Esophagus (tissue), 2 donors: ENCODE measurements around the gene GLDN. TPM values are rescaled to one million over a fixed set of nuclear protein-coding genes. Genes with fewer than 3 reads are reported as not detected.

Experiments used
- H3K27ac ChIP-seq, 2 donors: one replicate each; pipeline ENCODE4 v1.5.1; 2013; ENCODE audit warnings: low read depth in 2 of 2, mild to moderate bottlenecking in 2 of 2, inconsistent platforms in 1 of 2, low read length in 1 of 2, moderate library complexity in 1 of 2
- H3K27me3 ChIP-seq, 2 donors: one replicate each; pipeline ENCODE4 v1.6.1; 2013; ENCODE audit warnings: low read length in 2 of 2, control low read depth in 1 of 2, mild to moderate bottlenecking in 1 of 2; ENCODE audit not compliant: insufficient read depth in 2 of 2, control insufficient read depth in 1 of 2
- H3K36me3 ChIP-seq, 2 donors: one replicate each; pipeline ENCODE4 v1.6.1; 2013; ENCODE audit warnings: low read length in 1 of 2; ENCODE audit not compliant: control insufficient read depth in 2 of 2, insufficient read depth in 2 of 2
- H3K4me1 ChIP-seq, 2 donors: one replicate each; pipeline ENCODE4 v1.6.1; 2013; ENCODE audit warnings: low read length in 1 of 2; ENCODE audit not compliant: control insufficient read depth in 2 of 2, insufficient read depth in 2 of 2
- H3K4me3 ChIP-seq, 2 donors: one replicate each; pipeline ENCODE4 v1.5.1; 2013; ENCODE audit warnings: low read length in 2 of 2, mild to moderate bottlenecking in 2 of 2, low read depth in 1 of 2, moderate library complexity in 1 of 2
- H3K9me3 ChIP-seq, 2 donors: one replicate each; pipeline ENCODE4 v1.6.1; 2013; ENCODE audit warnings: mild to moderate bottlenecking in 2 of 2, low read depth in 1 of 2, low read length in 1 of 2, moderate library complexity in 1 of 2; ENCODE audit not compliant: control insufficient read depth in 2 of 2, insufficient read depth in 1 of 2
- WGBS, 2 donors: extraction: QIAGEN DNeasy Blood & Tissue Kit; methylation state at CpG; one replicate each; pipeline ENCODE4 v1.1.7; 2013; 5-methylcytosine and 5-hydroxymethylcytosine counted together
- polyA plus RNA-seq, 2 donors: library from polyadenylated mRNA; stranded (reverse); fragments of 200-250 nt; gene quantifications; one replicate each; pipeline ENCODE4 v1.2.3, GENCODE V29; 2013
- donor health status: healthy with polysubstance abuse.
- donor health status: Bipolar disorder and iron deficiency.

Gene GLDN
- polyA plus RNA-seq, 2 donors: 0.29 to 0.41 TPM

DNA sequence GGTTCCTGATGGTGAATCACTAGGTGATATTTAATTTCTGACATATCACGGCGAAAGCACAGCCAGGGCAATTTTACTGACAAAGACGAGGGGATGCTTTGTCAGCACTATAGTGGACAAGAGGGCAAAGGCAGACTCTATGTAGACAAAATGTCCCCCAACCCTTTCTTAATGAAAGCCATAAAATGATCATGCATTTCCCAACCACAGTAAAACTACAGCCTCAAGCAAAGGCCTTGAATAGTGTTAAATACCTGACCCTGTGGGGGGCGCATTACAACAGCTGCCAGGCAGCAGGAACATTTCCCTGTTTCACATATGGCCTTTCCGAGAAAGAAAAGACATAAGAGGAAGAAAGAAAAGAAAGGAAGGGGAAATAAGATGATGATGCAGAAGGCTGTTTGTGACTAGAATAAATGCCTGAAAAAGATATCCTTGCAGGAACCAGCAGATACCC is 49.5 kb downstream of the GLDN start:
- Histone ChIP-seq H3K9me3 (no peaks in the 10 kb centered on the region), H3K36me3 (no peaks in the 10 kb centered on the region), H3K4me1 (no peaks in the 10 kb centered on the region), H3K27me3 (no peaks in the 10 kb centered on the region), H3K4me3 (no peak overlapping the region), H3K27ac (no peak overlapping the region)
- WGBS, 2 donors: 88 to 91% methylated on average over 5 of the region's 5 CpGs

- WGBS, 2 donors: 74 to 83% methylated on average over 2 of the region's 2 CpGs
- no peak overlapping the region for H3K4me3 ChIP-seq
- H3K27ac ChIP-seq: no peak overlapping the region
- no peaks in the 10 kb centered on the region for H3K9me3 ChIP-seq
- no peaks in the 10 kb centered on the region for H3K4me1 ChIP-seq
- no peaks in the 10 kb centered on the region for H3K27me3 ChIP-seq
- H3K36me3 ChIP-seq: no peaks in the 10 kb centered on the region
Observed at GRCh38 chr15:51396921-51397320, 55.5 kb downstream of the GLDN start.

DNA sequence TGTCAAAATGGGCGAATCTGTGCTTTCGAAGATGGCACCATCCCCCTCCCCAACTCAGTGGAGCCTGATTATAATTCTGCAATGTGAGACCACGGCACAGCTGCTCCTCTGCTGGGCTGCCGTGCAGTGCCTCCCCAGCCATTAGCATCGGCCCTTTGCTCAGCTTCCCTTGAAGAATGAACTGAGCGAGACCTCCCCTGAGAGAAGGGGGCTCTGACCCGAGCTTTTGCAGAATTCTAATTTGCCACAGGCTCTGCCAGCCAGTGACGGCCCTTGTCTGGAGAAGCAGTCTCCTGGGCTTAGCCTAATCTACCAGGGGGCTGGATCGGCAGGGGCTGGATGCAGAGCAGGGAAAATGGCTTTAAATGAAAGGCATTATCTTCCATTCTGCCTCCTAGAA is 57.2 kb downstream of the GLDN start:
- H3K36me3 ChIP-seq: no peaks in the 10 kb centered on the region
- no peak overlapping the region for H3K4me3 ChIP-seq
- H3K27ac ChIP-seq: no peak overlapping the region
- no peaks in the 10 kb centered on the region for H3K4me1 ChIP-seq
- no peaks in the 10 kb centered on the region for H3K27me3 ChIP-seq
- WGBS, 2 donors: 68 to 70% methylated on average over 9 of the region's 9 CpGs
- H3K9me3 ChIP-seq: no peaks in the 10 kb centered on the region

DNA sequence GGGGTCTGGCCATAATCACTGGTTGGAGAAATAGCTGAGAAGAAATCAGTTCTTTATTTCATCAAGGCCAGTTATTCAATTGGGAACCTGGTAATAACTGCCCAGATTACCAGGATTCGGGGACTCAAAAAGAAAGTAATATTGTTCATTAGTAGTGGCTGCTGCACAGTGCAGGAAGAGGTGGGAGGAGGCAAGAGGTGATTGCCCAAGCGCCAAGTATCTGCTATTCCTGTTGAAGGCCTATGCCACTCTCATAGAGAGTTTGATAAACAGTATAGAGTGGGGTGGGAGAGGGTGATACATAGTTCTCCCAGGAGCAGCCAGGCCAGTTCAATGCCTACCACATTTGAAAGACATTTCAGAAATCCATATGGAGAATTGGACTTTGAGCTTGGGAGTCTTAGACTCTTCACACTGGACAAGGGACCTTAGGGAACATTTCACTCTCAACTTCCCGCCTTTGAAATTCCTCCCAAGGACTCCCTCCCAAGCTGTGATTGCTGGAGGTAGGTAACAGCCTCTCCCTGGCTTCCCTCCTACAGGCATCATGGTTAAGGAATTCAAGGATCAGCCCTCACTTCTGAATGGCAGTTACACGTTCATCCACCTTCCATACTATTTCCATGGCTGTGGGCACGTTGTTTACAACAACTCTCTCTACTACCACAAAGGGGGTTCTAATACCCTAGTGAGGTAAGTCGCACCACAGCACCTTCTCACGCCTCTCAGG is 59.8 kb downstream of the GLDN start:
- Histone ChIP-seq H3K9me3 (no peaks in the 10 kb centered on the region), H3K27me3 (no peaks in the 10 kb centered on the region), H3K27ac (no peak overlapping the region), H3K36me3 (no peaks in the 10 kb centered on the region), H3K4me1 (no peaks in the 10 kb centered on the region), H3K4me3 (no peak overlapping the region)
- 84 to 89% methylated on average over 7 of the region's 7 CpGs for WGBS, 2 donors

- H3K27ac ChIP-seq: no peak overlapping the region
- H3K27me3 ChIP-seq: no peaks in the 10 kb centered on the region
- no peaks in the 10 kb centered on the region for H3K9me3 ChIP-seq
- H3K4me3 ChIP-seq: no peak overlapping the region
- H3K36me3 ChIP-seq: no peaks in the 10 kb centered on the region
- no peaks in the 10 kb centered on the region for H3K4me1 ChIP-seq
- 37 to 46% methylated on average over 12 of the region's 12 CpGs for WGBS, 2 donors
Observed at GRCh38 chr15:51401872-51402517, 60.5 kb downstream of the GLDN start.

GRCh38 chr15:51403072-51403878 is 61.8 kb downstream of the GLDN start:
- Histone ChIP-seq H3K27me3 (no peaks in the 10 kb centered on the region), H3K4me1 (no peaks in the 10 kb centered on the region), H3K27ac (no peak overlapping the region), H3K9me3 (no peaks in the 10 kb centered on the region), H3K4me3 (no peak overlapping the region), H3K36me3 (no peaks in the 10 kb centered on the region)
- 66 to 68% methylated on average over 8 of the region's 8 CpGs for WGBS, 2 donors

DNA sequence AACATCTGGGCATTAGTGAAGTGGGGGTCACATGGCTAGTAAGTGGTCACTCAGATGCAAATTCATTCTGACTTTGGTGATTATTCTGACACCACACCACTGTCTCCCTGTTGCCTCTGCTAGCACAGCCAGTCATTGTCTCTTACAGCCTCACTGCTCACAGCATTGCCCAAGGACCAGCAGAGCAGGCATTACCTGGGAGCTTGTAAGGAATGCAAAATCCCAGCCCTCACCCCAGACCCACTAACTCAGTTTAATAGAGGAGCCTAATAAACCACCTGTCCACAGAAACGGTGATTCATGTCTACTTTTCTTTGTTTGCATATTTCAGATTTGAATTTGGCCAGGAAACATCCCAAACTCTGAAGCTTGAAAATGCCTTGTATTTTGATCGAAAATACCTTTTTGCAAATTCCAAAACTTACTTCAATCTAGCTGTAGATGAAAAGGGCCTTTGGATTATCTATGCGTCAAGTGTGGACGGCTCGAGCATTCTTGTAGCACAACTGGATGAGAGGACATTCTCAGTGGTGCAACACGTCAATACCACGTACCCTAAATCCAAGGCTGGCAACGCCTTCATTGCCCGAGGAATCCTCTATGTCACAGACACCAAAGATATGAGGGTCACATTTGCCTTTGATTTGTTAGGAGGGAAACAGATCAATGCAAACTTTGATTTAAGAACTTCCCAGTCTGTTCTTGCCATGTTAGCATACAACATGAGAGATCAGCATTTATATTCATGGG is 62.7 kb downstream of the GLDN start:
- Histone ChIP-seq H3K4me3 (no peak overlapping the region), H3K9me3 (no peaks in the 10 kb centered on the region), H3K27me3 (no peaks in the 10 kb centered on the region), H3K4me1 (no peaks in the 10 kb centered on the region), H3K36me3 (no peaks in the 10 kb centered on the region), H3K27ac (no peak overlapping the region)
- 83 to 85% methylated on average over 9 of the region's 9 CpGs for WGBS, 2 donors

- no peaks in the 10 kb centered on the region for H3K9me3 ChIP-seq
- 54 to 57% methylated on average over 11 of the region's 11 CpGs for WGBS, 2 donors
- no peak overlapping the region for H3K27ac ChIP-seq
- no peaks in the 10 kb centered on the region for H3K27me3 ChIP-seq
- no peaks in the 10 kb centered on the region for H3K4me1 ChIP-seq
- no peak overlapping the region for H3K4me3 ChIP-seq
- no peaks in the 10 kb centered on the region for H3K36me3 ChIP-seq
Observed at GRCh38 chr15:51405693-51406523, 64.5 kb downstream of the GLDN start.
